NB4 (cell line): ENCODE measurements around the gene NIBAN1.

Experiments used
- MYC ChIP-seq: IDR thresholded peaks from 2 replicates; pipeline ENCODE4 v1.6.1; 2011; ENCODE audit warnings: low read depth, low read length
- POLR2A ChIP-seq: IDR thresholded peaks from 2 replicates; pipeline ENCODE4 v1.6.1; 2011; ENCODE audit warnings: mild to moderate bottlenecking; ENCODE audit not compliant: insufficient read length; ENCODE audit errors: extremely low read depth
- TF ChIP-seq, protein P1 (sequence below): IDR thresholded peaks from one replicate; pipeline ENCODE4 v1.5.1; 2012; ENCODE audit warnings: low read depth, low read length

DNA sequence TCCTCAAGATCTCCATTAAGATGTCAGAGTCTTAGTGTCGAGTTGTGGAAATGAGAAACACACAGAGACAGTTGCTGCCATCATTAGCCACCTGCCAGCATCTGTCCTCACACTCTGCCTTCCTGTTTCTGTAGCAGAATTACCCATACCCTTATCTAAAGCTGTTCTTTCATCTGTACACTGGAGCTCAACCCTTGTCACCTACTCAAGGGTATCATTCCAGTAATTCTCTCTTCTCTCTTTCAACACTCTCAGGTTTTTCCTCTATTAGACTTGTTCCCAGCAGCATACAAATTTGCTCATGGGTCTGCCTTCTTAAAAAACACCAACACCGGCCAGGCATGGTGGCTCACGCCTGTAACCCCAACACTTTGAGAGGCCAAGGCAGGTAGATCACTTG is 43.7 kb upstream of the NIBAN1 start:
- TF ChIP-seq, protein P1, sequence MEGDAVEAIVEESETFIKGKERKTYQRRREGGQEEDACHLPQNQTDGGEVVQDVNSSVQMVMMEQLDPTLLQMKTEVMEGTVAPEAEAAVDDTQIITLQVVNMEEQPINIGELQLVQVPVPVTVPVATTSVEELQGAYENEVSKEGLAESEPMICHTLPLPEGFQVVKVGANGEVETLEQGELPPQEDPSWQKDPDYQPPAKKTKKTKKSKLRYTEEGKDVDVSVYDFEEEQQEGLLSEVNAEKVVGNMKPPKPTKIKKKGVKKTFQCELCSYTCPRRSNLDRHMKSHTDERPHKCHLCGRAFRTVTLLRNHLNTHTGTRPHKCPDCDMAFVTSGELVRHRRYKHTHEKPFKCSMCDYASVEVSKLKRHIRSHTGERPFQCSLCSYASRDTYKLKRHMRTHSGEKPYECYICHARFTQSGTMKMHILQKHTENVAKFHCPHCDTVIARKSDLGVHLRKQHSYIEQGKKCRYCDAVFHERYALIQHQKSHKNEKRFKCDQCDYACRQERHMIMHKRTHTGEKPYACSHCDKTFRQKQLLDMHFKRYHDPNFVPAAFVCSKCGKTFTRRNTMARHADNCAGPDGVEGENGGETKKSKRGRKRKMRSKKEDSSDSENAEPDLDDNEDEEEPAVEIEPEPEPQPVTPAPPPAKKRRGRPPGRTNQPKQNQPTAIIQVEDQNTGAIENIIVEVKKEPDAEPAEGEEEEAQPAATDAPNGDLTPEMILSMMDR: no peak
- TF ChIP-seq POLR2A (no peak), MYC (no peak)
